Measurements from ENCODE around the gene LTBP1.

DNA sequence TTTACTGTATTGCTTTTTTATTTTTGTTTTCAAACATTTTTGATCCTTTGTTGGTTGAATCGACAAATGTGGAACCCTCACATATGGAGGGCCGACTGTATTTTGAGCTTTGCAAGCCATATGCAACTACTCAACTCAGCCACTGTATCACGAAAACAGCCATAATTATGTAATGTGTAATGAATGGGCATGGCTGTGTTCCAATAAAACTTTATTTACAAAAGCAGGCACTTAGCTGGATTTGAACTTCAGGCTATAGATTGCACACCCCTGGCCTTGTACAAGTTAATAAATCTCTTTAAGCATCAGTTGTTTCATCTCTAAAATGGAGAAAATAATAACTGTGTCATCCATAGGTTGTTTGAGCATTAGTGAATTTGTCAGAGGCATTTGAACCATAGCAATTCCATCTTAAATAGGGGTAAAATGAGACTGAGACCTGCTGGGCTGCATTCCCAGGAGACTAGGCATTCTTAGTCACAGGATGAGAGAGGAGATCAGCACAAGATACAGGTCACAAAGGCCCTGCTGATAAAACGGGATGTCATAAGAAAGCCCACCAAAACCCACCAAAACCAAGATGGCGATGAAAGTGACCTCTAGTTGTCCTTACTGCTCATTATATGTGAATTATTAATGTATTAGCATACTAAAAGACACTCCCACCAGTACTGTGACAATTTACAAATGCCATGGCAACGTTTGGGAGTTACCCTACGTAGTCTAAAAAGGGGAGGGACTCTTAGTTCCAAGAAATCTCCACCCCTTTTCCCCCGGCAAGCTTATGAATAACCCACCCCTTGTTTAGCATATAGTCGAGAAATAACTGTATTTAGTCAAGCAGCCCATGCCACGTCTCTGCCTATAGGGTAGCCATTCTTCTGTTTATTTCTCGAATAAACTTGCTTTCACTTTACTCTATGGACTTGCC lies 13.7 kb upstream of the LTBP1 start:
- TF ChIP-seq, protein P1, sequence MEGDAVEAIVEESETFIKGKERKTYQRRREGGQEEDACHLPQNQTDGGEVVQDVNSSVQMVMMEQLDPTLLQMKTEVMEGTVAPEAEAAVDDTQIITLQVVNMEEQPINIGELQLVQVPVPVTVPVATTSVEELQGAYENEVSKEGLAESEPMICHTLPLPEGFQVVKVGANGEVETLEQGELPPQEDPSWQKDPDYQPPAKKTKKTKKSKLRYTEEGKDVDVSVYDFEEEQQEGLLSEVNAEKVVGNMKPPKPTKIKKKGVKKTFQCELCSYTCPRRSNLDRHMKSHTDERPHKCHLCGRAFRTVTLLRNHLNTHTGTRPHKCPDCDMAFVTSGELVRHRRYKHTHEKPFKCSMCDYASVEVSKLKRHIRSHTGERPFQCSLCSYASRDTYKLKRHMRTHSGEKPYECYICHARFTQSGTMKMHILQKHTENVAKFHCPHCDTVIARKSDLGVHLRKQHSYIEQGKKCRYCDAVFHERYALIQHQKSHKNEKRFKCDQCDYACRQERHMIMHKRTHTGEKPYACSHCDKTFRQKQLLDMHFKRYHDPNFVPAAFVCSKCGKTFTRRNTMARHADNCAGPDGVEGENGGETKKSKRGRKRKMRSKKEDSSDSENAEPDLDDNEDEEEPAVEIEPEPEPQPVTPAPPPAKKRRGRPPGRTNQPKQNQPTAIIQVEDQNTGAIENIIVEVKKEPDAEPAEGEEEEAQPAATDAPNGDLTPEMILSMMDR (IDR thresholded peaks at IDR 0.05): no peak
- TF ChIP-seq POLR2A (IDR thresholded peaks at IDR 0.05): no peak
